GM19468 (cell line): Measurements from ENCODE around the gene ATAD5.

Experiments used
- ATAC-seq: cut with Tn5 transposase; IDR thresholded peaks from one replicate; pipeline ENCODE4 v1.9.1; 2021; ENCODE audit warnings: mild to moderate bottlenecking, moderate library complexity, moderate number of reproducible peaks; ENCODE audit not compliant: unreplicated experiment; ENCODE audit errors: extremely low read depth

ATAD5 gene

GRCh38 chr17:30933966-30934365 lies 102.2 kb downstream of the ATAD5 start:
- ATAC-seq: no peak

GRCh38 chr17:30939051-30939689 lies 107.4 kb downstream of the ATAD5 start:
- ATAC-seq: no peak

- no peak for ATAC-seq
Measured at GRCh38 chr17:30942308-30943079, 110.7 kb downstream of the ATAD5 start.
